HG03457 (cell line): ENCODE data around the gene ESR1.
"Not testable (repeated sequence)": the region's sequence is repeated elsewhere in the genome, so short reads cannot be mapped to it uniquely, and the experiment has no call there.

Experiments
- ATAC-seq: cut with Tn5 transposase; IDR thresholded peaks from one replicate; pipeline ENCODE4 v1.9.1; 2021; ENCODE audit warnings: moderate number of reproducible peaks; ENCODE audit not compliant: unreplicated experiment

The ESR1 gene

GRCh38 chr6:151811081-151811480 is 3.6 kb downstream of the ESR1 start:
- no peak for ATAC-seq

- ATAC-seq, result no peak
These were observed 6.4 kb downstream of the ESR1 start for GRCh38 chr6:151813858-151814257.

- ATAC-seq, result no peak
These were observed 7.1 kb downstream of the ESR1 start for GRCh38 chr6:151814614-151815013.

GRCh38 chr6:151822252-151823111 is 15.0 kb downstream of the ESR1 start:
- peak; percentile 94 for ATAC-seq

GRCh38 chr6:151826517-151827142 is 19.1 kb downstream of the ESR1 start:
- ATAC-seq, result no peak

GRCh38 chr6:151832710-151833109 is 25.2 kb downstream of the ESR1 start:
- ATAC-seq, result no peak

- ATAC-seq, result no peak
These were observed 27.9 kb downstream of the ESR1 start for GRCh38 chr6:151835396-151835795.

GRCh38 chr6:151837223-151837622 is 29.7 kb downstream of the ESR1 start:
- ATAC-seq, result no peak

GRCh38 chr6:151842816-151843215 is 35.3 kb downstream of the ESR1 start:
- ATAC-seq, result no peak

GRCh38 chr6:151847064-151847463 is 39.6 kb downstream of the ESR1 start:
- ATAC-seq, result no peak

- ATAC-seq, result no peak
These were observed 43.1 kb downstream of the ESR1 start for GRCh38 chr6:151850479-151851003.

- ATAC-seq, result no peak
These were observed 50.8 kb downstream of the ESR1 start for GRCh38 chr6:151858294-151858693.

GRCh38 chr6:151862461-151862860 is 55.0 kb downstream of the ESR1 start:
- ATAC-seq, result no peak

GRCh38 chr6:151867361-151867869 is 59.9 kb downstream of the ESR1 start:
- ATAC-seq, result not testable (repeated sequence)

GRCh38 chr6:151869345-151869744 is 61.9 kb downstream of the ESR1 start:
- ATAC-seq, result no peak

GRCh38 chr6:151869787-151870186 is 62.3 kb downstream of the ESR1 start:
- no peak for ATAC-seq

GRCh38 chr6:151870375-151870774 is 62.9 kb downstream of the ESR1 start:
- ATAC-seq, result no peak

GRCh38 chr6:151875524-151875923 is 68.0 kb downstream of the ESR1 start:
- ATAC-seq, result no peak

- no peak for ATAC-seq
These were observed 68.6 kb downstream of the ESR1 start for GRCh38 chr6:151876122-151876521.

- ATAC-seq, result no peak
These were observed 70.0 kb downstream of the ESR1 start for GRCh38 chr6:151877458-151877857.

GRCh38 chr6:151881231-151881630 is 73.7 kb downstream of the ESR1 start:
- ATAC-seq, result no peak

- no peak for ATAC-seq
These were observed 74.7 kb downstream of the ESR1 start for GRCh38 chr6:151882206-151882605.
